ENCODE results near the gene CD9.

CD9 gene

DNA sequence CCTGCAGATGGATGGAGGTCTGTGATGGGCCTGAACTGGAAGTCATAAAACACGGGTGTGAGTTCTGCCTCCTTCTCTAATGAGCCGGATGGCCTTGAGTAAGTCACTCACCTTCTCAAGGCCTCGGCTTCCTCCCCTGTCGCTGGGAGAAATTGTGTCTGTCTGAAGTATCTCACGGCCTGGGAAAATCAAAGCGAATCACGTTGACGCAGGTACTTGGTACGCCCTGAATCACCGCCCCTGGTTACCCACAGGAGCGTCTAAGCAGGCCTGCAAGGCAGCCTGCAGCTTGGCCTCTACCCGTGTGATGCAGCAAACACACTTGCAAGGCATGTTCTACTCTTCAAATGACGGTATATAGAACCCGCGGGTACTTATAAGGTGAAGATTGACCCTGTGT, 28.1 kb upstream of the CD9 start:
- peak overlapping the region in 1 of 2 donors; percentile 69 for H3K27ac ChIP-seq
- TF ChIP-seq, protein P1, sequence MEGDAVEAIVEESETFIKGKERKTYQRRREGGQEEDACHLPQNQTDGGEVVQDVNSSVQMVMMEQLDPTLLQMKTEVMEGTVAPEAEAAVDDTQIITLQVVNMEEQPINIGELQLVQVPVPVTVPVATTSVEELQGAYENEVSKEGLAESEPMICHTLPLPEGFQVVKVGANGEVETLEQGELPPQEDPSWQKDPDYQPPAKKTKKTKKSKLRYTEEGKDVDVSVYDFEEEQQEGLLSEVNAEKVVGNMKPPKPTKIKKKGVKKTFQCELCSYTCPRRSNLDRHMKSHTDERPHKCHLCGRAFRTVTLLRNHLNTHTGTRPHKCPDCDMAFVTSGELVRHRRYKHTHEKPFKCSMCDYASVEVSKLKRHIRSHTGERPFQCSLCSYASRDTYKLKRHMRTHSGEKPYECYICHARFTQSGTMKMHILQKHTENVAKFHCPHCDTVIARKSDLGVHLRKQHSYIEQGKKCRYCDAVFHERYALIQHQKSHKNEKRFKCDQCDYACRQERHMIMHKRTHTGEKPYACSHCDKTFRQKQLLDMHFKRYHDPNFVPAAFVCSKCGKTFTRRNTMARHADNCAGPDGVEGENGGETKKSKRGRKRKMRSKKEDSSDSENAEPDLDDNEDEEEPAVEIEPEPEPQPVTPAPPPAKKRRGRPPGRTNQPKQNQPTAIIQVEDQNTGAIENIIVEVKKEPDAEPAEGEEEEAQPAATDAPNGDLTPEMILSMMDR (IDR thresholded peaks at IDR 0.05) = no peak
- no peak overlapping the region for H3K4me3 ChIP-seq
- DNase-seq (ENCODE audit: low spot score) = no peak

- TF ChIP-seq, protein P1 (IDR thresholded peaks at IDR 0.05) = no peak
- DNase-seq (ENCODE audit: low spot score) = no peak
- Histone ChIP-seq H3K4me3 (no peak overlapping the region), H3K27ac (peak overlapping the region in 1 of 2 donors; percentile 69)
Measured at GRCh38 chr12:6172862-6173261, 27.3 kb upstream of the CD9 start.

GRCh38 chr12:6177642-6178358, 22.4 kb upstream of the CD9 start:
- TF ChIP-seq, protein P1 (IDR thresholded peaks at IDR 0.05) = no peak
- no peak for DNase-seq (ENCODE audit: low spot score)
- Histone ChIP-seq H3K27ac (no peak overlapping the region), H3K4me3 (no peak overlapping the region)

DNA sequence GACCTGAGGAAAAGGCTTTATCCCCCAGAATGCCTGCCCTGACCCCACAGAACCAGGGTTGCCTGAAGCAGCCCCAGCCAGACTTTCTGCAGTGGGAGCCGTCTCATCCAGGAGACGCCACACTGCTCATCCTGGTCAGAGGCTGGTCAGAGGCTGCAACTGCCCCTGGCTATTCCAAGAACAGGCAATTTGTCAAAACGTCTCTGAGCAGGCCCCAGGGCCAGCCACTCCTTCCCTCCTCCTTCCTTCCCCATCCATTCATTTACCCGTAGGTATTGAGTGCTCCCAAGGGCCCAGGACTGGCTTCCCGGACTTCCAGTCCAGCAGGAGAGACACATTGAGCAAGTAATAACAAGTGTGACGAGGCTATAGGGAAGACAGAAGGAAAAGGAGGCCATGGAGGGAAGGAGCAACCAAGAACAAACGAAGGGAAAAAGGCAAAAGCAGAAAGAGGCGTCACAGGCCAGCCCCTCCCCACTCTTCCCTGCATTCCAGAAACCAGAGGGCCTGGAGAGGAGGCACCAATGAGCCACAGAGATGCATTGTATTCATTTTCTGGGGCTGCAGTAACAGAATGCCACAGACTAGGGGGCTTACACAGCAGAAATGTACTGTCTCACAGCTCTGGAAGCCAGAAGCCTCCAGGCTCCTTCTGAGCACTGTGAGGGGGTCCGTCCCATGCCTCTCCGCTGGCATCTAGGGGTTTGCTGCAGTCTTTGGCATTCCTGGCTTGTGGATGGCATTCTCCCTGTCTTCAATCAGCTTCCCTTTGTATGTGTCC, 21.0 kb upstream of the CD9 start:
- Histone ChIP-seq H3K4me3 (no peak overlapping the region), H3K27ac (peak overlapping the region in 1 of 2 donors; percentile 92)
- TF ChIP-seq, protein P1 (IDR thresholded peaks at IDR 0.05) = no peak
- DNase-seq (ENCODE audit: low spot score) = no peak

DNA sequence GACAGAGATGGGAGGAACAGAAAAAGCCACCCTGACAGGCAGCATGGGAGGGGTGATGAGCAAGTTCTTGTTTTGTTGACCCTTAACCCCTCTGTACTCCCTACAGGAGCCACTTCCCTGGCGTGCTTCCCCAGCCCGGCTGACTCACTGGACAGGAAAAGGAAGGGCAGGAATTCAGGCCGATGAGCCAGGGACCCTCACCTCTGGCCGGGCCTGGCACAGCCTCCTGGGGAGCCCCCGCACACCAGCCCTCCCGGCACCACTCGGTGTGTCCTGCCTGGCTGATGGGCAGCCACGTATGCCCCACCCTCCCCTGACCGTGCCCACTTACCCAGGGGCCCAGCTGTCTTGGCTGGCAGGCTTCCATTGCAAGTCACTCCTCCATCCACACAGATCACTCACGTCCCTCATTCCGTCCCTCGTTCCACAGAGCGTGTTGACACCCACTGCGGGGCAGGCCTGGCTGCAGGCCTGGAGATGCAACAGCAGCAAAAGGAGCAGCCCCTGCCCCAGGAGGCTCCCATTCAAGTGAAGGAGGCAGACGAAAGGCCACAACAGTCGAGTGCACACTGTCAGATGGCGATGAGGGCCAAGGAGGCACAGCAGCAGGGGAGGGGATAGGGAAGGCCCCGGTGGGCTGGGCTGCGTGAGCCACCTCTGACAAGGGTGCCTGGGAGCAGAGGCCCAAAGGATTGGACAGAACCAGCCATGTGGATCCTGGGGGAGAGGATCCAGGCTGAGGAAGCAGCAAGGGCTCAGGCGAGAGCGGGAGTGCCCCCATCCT, 19.7 kb upstream of the CD9 start:
- TF ChIP-seq, protein P1 (IDR thresholded peaks at IDR 0.05) = no peak
- DNase-seq (ENCODE audit: low spot score) = peak; percentile 87
- peak overlapping the region; percentile 91 to 92 for H3K27ac ChIP-seq
- H3K4me3 ChIP-seq = peak overlapping the region; percentile 35

DNA sequence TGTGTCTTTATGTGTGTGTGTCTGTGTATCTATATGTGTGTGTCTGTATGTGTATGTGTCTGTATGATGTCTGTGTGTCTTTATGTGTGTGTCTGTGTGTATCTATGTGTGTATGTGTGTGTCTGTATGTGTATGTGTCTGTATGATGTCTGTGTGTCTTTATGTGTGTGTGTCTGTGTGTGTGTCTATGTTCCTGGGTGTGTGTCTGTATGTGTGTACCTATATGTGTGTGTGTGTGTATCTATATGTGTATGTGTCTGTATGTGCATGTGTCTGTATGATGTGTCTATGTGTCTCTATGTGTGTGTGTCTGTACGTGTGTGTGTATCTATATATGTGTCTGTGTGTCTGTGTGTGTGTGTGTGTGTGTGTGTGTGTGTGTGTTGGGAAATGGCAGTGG, 19.0 kb upstream of the CD9 start:
- DNase-seq (ENCODE audit: low spot score) = no peak
- H3K27ac ChIP-seq = peak overlapping the region; percentile 91 to 92
- no peak overlapping the region for H3K4me3 ChIP-seq
- TF ChIP-seq, protein P1 (IDR thresholded peaks at IDR 0.05) = no peak

All from coronary artery (tissue), 2 donors.